GM06990 (cell line): ENCODE results near the gene LRRC8C.

Experiments
- DNase-seq: peaks from one replicate; pipeline ENCODE4 v3.0.0-alpha.2; 2011; ENCODE audit not compliant: insufficient read length; ENCODE audit errors: extremely low read depth
- H3K27me3 ChIP-seq: replicated peaks from 2 replicates; pipeline ENCODE4 v1.6.0; 2011; ENCODE audit warnings: low read length; ENCODE audit not compliant: control insufficient read depth, insufficient read depth
- H3K36me3 ChIP-seq: 2 replicates; pipeline ENCODE4 v1.5.1; 2011; ENCODE audit warnings: low read length; ENCODE audit not compliant: control insufficient read depth, insufficient read depth
- H3K4me3 ChIP-seq: replicated peaks from 2 replicates; pipeline ENCODE4 v1.5.1; 2011; ENCODE audit warnings: low read depth, mild to moderate bottlenecking, control low read depth, low read length
- TF ChIP-seq, protein P1 (sequence below): IDR thresholded peaks from 2 replicates; pipeline ENCODE4 v1.5.1; 2011; ENCODE audit warnings: low read length, control low read depth, mild to moderate bottlenecking, inconsistent platforms; ENCODE audit not compliant: insufficient read depth, poor library complexity, severe bottlenecking

The LRRC8C gene

DNA sequence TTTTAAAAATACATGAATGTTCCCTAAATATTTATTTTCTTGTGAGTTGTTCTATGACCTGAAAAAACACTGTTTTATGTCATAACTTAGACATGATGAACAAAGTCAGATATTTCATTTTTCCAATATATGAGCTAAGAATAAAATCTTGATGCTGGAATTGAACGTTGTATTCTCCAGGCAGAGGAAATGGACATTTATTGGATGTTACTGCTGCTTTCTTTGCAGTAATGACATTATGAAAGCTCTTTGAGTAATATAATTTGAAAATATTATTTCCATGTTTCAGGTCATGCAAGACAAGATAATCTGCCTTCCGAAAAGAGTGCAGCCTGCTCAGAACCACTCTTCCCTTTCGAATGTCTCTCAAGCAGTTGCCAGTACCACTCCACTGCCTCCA, 79.5 kb downstream of the LRRC8C start:
- TF ChIP-seq, protein P1, sequence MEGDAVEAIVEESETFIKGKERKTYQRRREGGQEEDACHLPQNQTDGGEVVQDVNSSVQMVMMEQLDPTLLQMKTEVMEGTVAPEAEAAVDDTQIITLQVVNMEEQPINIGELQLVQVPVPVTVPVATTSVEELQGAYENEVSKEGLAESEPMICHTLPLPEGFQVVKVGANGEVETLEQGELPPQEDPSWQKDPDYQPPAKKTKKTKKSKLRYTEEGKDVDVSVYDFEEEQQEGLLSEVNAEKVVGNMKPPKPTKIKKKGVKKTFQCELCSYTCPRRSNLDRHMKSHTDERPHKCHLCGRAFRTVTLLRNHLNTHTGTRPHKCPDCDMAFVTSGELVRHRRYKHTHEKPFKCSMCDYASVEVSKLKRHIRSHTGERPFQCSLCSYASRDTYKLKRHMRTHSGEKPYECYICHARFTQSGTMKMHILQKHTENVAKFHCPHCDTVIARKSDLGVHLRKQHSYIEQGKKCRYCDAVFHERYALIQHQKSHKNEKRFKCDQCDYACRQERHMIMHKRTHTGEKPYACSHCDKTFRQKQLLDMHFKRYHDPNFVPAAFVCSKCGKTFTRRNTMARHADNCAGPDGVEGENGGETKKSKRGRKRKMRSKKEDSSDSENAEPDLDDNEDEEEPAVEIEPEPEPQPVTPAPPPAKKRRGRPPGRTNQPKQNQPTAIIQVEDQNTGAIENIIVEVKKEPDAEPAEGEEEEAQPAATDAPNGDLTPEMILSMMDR, result no peak
- Histone ChIP-seq H3K4me3 (no peak overlapping the region), H3K27me3 (no peaks in the 10 kb centered on the region), H3K36me3 (no peaks in the 10 kb centered on the region; the same call in 1 of the 2 replicates)
- DNase-seq, result no peak

DNA sequence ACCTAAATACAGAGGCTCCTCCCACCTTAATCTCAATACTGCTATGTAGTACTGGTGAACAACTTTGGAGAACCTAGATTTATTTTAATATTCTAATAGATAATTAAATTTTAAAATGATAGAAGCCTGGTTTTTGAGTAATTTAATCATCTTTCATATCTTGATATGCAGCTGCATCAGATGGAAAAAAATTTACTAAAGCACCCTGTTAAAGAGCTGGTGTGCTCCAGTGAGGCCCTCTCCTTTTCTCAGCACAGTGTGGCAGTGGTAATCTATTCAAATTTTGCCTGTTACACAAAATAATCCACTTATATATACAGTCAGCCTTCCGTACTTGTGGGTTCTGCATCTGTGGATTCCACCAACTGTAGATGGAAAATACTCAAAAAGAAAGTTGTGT, 82.8 kb downstream of the LRRC8C start:
- no peaks in the 10 kb centered on the region for H3K27me3 ChIP-seq
- DNase-seq, result no peak
- H3K4me3 ChIP-seq, result no peak overlapping the region
- no peaks in the 10 kb centered on the region; the same call in 1 of the 2 replicates for H3K36me3 ChIP-seq
- TF ChIP-seq, protein P1, result no peak

DNA sequence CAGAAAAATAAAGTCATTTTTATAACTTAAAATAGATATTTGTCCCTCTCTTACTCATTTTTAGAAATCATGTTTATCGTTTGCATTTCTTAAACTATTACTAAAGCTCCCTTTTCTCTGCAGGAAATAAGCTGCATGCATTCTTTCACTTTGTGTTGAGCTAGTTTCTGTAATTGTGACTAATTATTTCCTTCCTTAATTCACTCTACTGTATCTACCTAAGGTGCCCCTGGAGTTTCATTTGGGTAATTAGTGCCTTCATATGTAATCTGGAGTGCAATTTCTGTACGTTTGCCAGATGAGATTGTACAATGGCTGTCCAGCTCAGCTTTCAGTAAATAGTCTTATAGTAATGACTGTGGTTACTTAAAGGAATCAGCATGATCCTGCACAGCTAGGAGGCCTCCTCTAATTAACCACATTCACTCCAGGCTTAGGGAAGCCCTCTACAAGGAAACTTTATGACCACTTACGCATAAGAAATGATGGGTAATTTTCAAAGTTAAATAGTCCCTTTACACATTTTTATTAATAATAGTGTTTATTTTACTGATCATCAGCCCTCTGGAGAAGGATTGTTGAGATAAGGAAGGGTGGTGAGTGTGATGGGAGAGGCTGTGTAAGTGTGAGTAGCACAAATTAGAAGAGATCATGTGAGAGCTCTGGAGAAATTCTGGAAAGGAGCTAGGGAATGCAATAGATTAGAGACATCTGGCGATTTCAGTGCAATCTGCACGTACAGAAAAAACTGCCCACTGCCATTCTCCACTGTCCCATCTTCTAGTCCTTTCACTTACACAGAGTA, 86.8 kb downstream of the LRRC8C start:
- DNase-seq, result peak; percentile 81
- no peaks in the 10 kb centered on the region for H3K36me3 ChIP-seq
- no peaks in the 10 kb centered on the region for H3K27me3 ChIP-seq
- TF ChIP-seq, protein P1, result no peak
- H3K4me3 ChIP-seq, result peak overlapping the region; percentile 33

DNA sequence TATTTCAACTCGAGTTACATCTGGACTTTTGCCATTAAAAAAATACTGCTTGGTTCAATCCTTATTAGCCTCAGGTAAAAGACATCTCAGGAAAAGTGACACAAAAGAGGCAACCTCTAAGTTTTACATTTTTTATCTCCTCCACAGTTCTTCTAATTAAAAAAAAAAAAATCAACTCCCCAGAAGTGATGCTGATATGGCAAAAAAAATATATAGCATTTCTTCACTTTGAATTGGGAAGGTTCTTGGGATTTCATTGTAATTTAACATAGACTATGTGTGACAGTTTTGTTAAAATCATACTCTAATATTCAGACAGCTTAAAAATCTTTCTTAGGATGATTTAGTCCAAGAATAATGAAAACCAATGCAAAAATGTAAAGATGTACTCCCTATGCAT, 87.9 kb downstream of the LRRC8C start:
- H3K27me3 ChIP-seq, result no peaks in the 10 kb centered on the region
- no peak overlapping the region for H3K4me3 ChIP-seq
- TF ChIP-seq, protein P1, result no peak
- no peaks in the 10 kb centered on the region for H3K36me3 ChIP-seq
- no peak for DNase-seq

DNA sequence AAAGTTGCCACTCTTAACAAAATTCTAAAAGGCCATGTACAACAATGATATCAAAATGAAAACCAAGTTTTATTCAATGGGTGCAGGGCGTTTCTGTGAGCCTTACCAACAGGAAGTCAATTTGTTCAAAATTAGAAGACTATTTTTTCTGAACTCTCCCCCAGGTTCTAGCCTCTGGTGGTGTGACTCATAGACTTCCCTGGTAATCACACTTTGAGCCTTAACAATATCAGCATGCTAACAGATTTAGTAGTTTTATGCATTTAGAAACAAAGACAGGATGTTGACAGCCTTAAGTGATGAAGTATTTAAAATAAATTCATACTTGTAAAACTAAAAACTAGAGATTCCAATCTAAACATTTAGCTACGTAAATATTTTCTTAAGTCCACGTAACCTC, 88.4 kb downstream of the LRRC8C start:
- no peak overlapping the region for H3K4me3 ChIP-seq
- H3K36me3 ChIP-seq, result no peaks in the 10 kb centered on the region
- no peak for DNase-seq
- H3K27me3 ChIP-seq, result no peaks in the 10 kb centered on the region
- TF ChIP-seq, protein P1, result no peak

DNA sequence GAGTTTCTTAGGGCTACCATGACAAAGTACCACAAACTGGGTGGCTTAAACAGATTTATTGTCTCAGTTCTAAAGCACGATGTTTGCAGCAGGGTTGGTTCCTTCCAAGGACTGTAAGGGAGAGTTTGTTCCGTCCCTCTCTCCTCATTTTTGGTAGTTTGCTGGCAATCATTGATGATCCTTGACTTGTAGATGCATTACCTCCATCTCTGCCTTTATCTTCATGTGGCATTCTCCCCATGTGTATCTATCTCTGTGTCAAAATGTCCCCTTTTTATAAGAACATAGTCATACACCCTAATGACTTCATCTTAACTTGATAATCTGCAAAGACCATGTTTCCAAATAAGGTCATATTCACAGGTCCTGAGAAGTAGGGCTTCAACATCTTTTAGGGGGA, 90.2 kb downstream of the LRRC8C start:
- no peak for DNase-seq
- no peaks in the 10 kb centered on the region for H3K27me3 ChIP-seq
- TF ChIP-seq, protein P1, result no peak
- H3K36me3 ChIP-seq, result no peaks in the 10 kb centered on the region
- H3K4me3 ChIP-seq, result no peak overlapping the region
